Suprapubic skin (tissue), 3 donors: ENCODE measurements around the gene DTYMK.

Source experiments
- CTCF ChIP-seq, 2 donors: fragments of 200-600 bp in 1 of 2; fragments of 450-650 bp in 1 of 2; sonication (generic) in 1 of 2; IDR thresholded peaks; one replicate each; pipeline ENCODE4 v1.5.1; 2016 to 2019; ENCODE audit warnings: antibody characterized with exemption in 2 of 2, mild to moderate bottlenecking in 1 of 2, moderate library complexity in 1 of 2
- POLR2A ChIP-seq, 2 donors: fragments of 450-650 bp; IDR thresholded peaks; one replicate each; pipeline ENCODE4 v1.6.1; 2017; ENCODE audit warnings: antibody characterized with exemption in 2 of 2, mild to moderate bottlenecking in 2 of 2, moderate library complexity in 2 of 2

- TF ChIP-seq POLR2A (IDR thresholded peaks at IDR 0.05) (no peak), CTCF (IDR thresholded peaks at IDR 0.05) (no peak)
Measured at GRCh38 chr2:241654551-241654950, 32.1 kb downstream of the DTYMK start.
